GDM1 (cell line): ENCODE data around the gene SLC7A1.

Experiments used
- DNase-seq: peaks from one replicate; lab custom pipeline; 2025; lab: John Stamatoyannopoulos, UW

The SLC7A1 gene

GRCh38 chr13:29583073-29583785 is 12.3 kb downstream of the SLC7A1 start:
- DNase-seq, result no peak

- no peak for DNase-seq
Observed at GRCh38 chr13:29582171-29582570, 13.3 kb downstream of the SLC7A1 start.

- DNase-seq, result no peak
Observed at GRCh38 chr13:29581666-29582065, 13.8 kb downstream of the SLC7A1 start.

- DNase-seq, result no peak
Observed at GRCh38 chr13:29579094-29579493, 16.4 kb downstream of the SLC7A1 start.

- DNase-seq, result no peak
Observed at GRCh38 chr13:29578300-29579085, 17.0 kb downstream of the SLC7A1 start.

- no peak for DNase-seq
Observed at GRCh38 chr13:29577136-29578051, 18.1 kb downstream of the SLC7A1 start.

GRCh38 chr13:29576581-29576980 is 18.9 kb downstream of the SLC7A1 start:
- no peak for DNase-seq

GRCh38 chr13:29575098-29575497 is 20.4 kb downstream of the SLC7A1 start:
- no peak for DNase-seq

- peak; percentile 57 for DNase-seq
Observed at GRCh38 chr13:29573190-29573589, 22.3 kb downstream of the SLC7A1 start.

GRCh38 chr13:29572575-29572974 is 22.9 kb downstream of the SLC7A1 start:
- DNase-seq, result no peak

GRCh38 chr13:29571876-29572570 is 23.5 kb downstream of the SLC7A1 start:
- DNase-seq, result no peak

- DNase-seq, result no peak
Observed at GRCh38 chr13:29570051-29570654, 25.3 kb downstream of the SLC7A1 start.

GRCh38 chr13:29569253-29570050 is 26.0 kb downstream of the SLC7A1 start:
- no peak for DNase-seq

- no peak for DNase-seq
Observed at GRCh38 chr13:29568731-29569130, 26.8 kb downstream of the SLC7A1 start.

GRCh38 chr13:29567411-29567810 is 28.1 kb downstream of the SLC7A1 start:
- DNase-seq, result no peak

- DNase-seq, result no peak
Observed at GRCh38 chr13:29566206-29566605, 29.3 kb downstream of the SLC7A1 start.

- no peak for DNase-seq
Observed at GRCh38 chr13:29564818-29565217, 30.7 kb downstream of the SLC7A1 start.

- DNase-seq, result no peak
Observed at GRCh38 chr13:29564373-29564772, 31.1 kb downstream of the SLC7A1 start.

GRCh38 chr13:29563941-29564340 is 31.5 kb downstream of the SLC7A1 start:
- no peak for DNase-seq

- DNase-seq, result no peak
Observed at GRCh38 chr13:29562786-29563438, 32.6 kb downstream of the SLC7A1 start.
